Measurements from ENCODE around the gene TJP1.

- TF ChIP-seq EZH2 (IDR thresholded peaks at IDR 0.05; ENCODE audit: low read length), result no peak
- TF ChIP-seq, protein P1, sequence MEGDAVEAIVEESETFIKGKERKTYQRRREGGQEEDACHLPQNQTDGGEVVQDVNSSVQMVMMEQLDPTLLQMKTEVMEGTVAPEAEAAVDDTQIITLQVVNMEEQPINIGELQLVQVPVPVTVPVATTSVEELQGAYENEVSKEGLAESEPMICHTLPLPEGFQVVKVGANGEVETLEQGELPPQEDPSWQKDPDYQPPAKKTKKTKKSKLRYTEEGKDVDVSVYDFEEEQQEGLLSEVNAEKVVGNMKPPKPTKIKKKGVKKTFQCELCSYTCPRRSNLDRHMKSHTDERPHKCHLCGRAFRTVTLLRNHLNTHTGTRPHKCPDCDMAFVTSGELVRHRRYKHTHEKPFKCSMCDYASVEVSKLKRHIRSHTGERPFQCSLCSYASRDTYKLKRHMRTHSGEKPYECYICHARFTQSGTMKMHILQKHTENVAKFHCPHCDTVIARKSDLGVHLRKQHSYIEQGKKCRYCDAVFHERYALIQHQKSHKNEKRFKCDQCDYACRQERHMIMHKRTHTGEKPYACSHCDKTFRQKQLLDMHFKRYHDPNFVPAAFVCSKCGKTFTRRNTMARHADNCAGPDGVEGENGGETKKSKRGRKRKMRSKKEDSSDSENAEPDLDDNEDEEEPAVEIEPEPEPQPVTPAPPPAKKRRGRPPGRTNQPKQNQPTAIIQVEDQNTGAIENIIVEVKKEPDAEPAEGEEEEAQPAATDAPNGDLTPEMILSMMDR (optimal IDR thresholded peaks at IDR 0.05 in 1 of 3, IDR thresholded peaks at IDR 0.05 in 1 of 3, conservative IDR thresholded peaks at IDR 0.05 in 1 of 3; ENCODE audit: extremely low read depth in 1 of 3, insufficient read depth in 2 of 3, low read length in 3 of 3), result no peak
Observed at GRCh38 chr15:29765898-29766527, 56.3 kb downstream of the TJP1 start.
